Stimulated activated CD4-positive, alpha-beta T cell treated with anti-CD3 and anti-CD28 coated beads, Interleukin-4, amount 100 ng/mL, for 4 hours (primary cell): ENCODE results near the gene MIEN1.
"Not testable (repeated sequence)": the region's sequence is repeated elsewhere in the genome, so short reads cannot be mapped to it uniquely, and the experiment has no call there.

Experiments
- DNase-seq, 2 experiments: peaks; one replicate each; pipeline ENCODE4 v3.0.0-alpha.2; 2020

Gene MIEN1

GRCh38 chr17:39755554-39756379, 25.4 kb upstream of the MIEN1 start:
- DNase-seq: peak; percentile 33 to 58

- DNase-seq: no peak
Observed at GRCh38 chr17:39754958-39755553, 24.7 kb upstream of the MIEN1 start.

- peak; percentile 91 to 93 for DNase-seq
Observed at GRCh38 chr17:39754161-39754957, 24.0 kb upstream of the MIEN1 start.

- DNase-seq: peak in 1 of 2 experiments; percentile 69
Observed at GRCh38 chr17:39753514-39754160, 23.3 kb upstream of the MIEN1 start.

GRCh38 chr17:39752241-39752881, 22.0 kb upstream of the MIEN1 start:
- no peak for DNase-seq

GRCh38 chr17:39751637-39752036, 21.3 kb upstream of the MIEN1 start:
- no peak for DNase-seq

GRCh38 chr17:39751016-39751543, 20.7 kb upstream of the MIEN1 start:
- DNase-seq: no peak

GRCh38 chr17:39750131-39751015, 20.0 kb upstream of the MIEN1 start:
- no peak for DNase-seq

- not testable (repeated sequence) for DNase-seq
Observed at GRCh38 chr17:39748444-39749034, 18.2 kb upstream of the MIEN1 start.

- no peak for DNase-seq
Observed at GRCh38 chr17:39747745-39748144, 17.4 kb upstream of the MIEN1 start.

- DNase-seq: no peak
Observed at GRCh38 chr17:39746145-39746461, 15.8 kb upstream of the MIEN1 start.

- DNase-seq: no peak
Observed at GRCh38 chr17:39745335-39746144, 15.2 kb upstream of the MIEN1 start.

GRCh38 chr17:39744836-39745215, 14.5 kb upstream of the MIEN1 start:
- DNase-seq: no peak

- no peak for DNase-seq
Observed at GRCh38 chr17:39744075-39744835, 13.9 kb upstream of the MIEN1 start.

GRCh38 chr17:39742856-39743436, 12.6 kb upstream of the MIEN1 start:
- no peak for DNase-seq

- no peak for DNase-seq
Observed at GRCh38 chr17:39742126-39742855, 12.0 kb upstream of the MIEN1 start.

- no peak for DNase-seq
Observed at GRCh38 chr17:39740357-39741111, 10.2 kb upstream of the MIEN1 start.
